Uterus (tissue), 4 donors: ENCODE measurements around the gene MAP3K20. TPM values are rescaled to one million over a fixed set of nuclear protein-coding genes. Genes with fewer than 3 reads are reported as not detected.
"Not testable (repeated sequence)": the region's sequence is repeated elsewhere in the genome, so short reads cannot be mapped to it uniquely, and the experiment has no call there.

Experiments used
- DNase-seq, 2 donors: peaks; one replicate each; pipeline ENCODE4 v3.0.0-alpha.2; 2019 to 2020
- H3K27ac ChIP-seq, 2 donors: fragments of 200-600 bp; sonication (generic); 1 replicate in 1 of 2; 2 replicates in 1 of 2; pipeline ENCODE4 v1.5.1; 2016 to 2018
- H3K27me3 ChIP-seq, 2 donors: fragments of 200-600 bp; sonication (generic); one replicate each; pipeline ENCODE4 v1.5.1; 2018 to 2019; ENCODE audit warnings: control low read depth in 1 of 2
- H3K36me3 ChIP-seq, 2 donors: fragments of 200-600 bp; sonication (generic); one replicate each; pipeline ENCODE4 v1.5.1; 2019; ENCODE audit warnings: control low read depth in 1 of 2
- H3K4me1 ChIP-seq, 2 donors: fragments of 200-600 bp; sonication (generic); one replicate each; pipeline ENCODE4 v1.5.1; 2018 to 2019; ENCODE audit warnings: control low read depth in 1 of 2
- H3K4me3 ChIP-seq, 2 donors: fragments of 200-600 bp; sonication (generic); 1 replicate in 1 of 2; 2 replicates in 1 of 2; pipeline ENCODE4 v1.5.1; 2018 to 2019; ENCODE audit warnings: mild to moderate bottlenecking in 1 of 2
- H3K9me3 ChIP-seq, 2 donors: fragments of 200-600 bp; sonication (generic); one replicate each; pipeline ENCODE4 v1.5.1; 2019; ENCODE audit warnings: control low read depth in 1 of 2
- CTCF ChIP-seq, 4 experiments: fragments of 200-600 bp in 2 of 4; fragments of 450-650 bp in 2 of 4; sonication (generic) in 2 of 4; IDR thresholded peaks; one replicate each; pipeline ENCODE4 v1.5.1; 2016 to 2019; ENCODE audit warnings: antibody characterized with exemption in 4 of 4, mild to moderate bottlenecking in 2 of 4, moderate library complexity in 1 of 4
- POLR2A ChIP-seq, 2 donors: fragments of 450-650 bp; IDR thresholded peaks; one replicate each; pipeline ENCODE4 v1.6.1; 2016; ENCODE audit warnings: antibody characterized with exemption in 2 of 2, mild to moderate bottlenecking in 1 of 2, moderate library complexity in 1 of 2
- intact Hi-C: fragments of 100-400 bp; cut with DNase I; formaldehyde crosslinking; loops from one replicate; pipeline ENCODE4 v1.15.1; 2023; ENCODE audit warnings: low total_unique reads
- total RNA-seq, 4 donors: library from RNA; depleted of rRNA in 3 of 4; stranded (reverse); fragments of >200 nt in 3 of 4; gene quantifications; one replicate each; pipeline versions ENCODE4 v1.1.0 to v1.2.4, GENCODE V29; 2014 to 2023
- donor health status: DM: yes; HTN: yes; CAD: no.

The MAP3K20 gene
- total RNA-seq, 4 donors from 2014 or later, result 47.6 to 183 (median 124) TPM

GRCh38 chr2:173249661-173250641, 174.3 kb downstream of the MAP3K20 start:
- H3K27me3 ChIP-seq, result no peaks in the 10 kb centered on the region
- intact Hi-C loops, result no loop called here
- no peak overlapping the region for H3K27ac ChIP-seq
- H3K4me3 ChIP-seq, result no peak overlapping the region
- no peaks in the 10 kb centered on the region for H3K9me3 ChIP-seq
- H3K36me3 ChIP-seq, result no peaks in the 10 kb centered on the region
- no peak for DNase-seq
- TF ChIP-seq POLR2A (IDR thresholded peaks at IDR 0.05), result no peak
- no peak for TF ChIP-seq CTCF (IDR thresholded peaks at IDR 0.05)
- H3K4me1 ChIP-seq, result no peaks in the 10 kb centered on the region

- Histone ChIP-seq H3K36me3 (no peaks in the 10 kb centered on the region), H3K4me1 (no peaks in the 10 kb centered on the region), H3K4me3 (no peak overlapping the region), H3K9me3 (no peaks in the 10 kb centered on the region), H3K27me3 (no peaks in the 10 kb centered on the region), H3K27ac (no peak overlapping the region)
- intact Hi-C loops, result no loop called here
- no peak for TF ChIP-seq CTCF (IDR thresholded peaks at IDR 0.05)
- TF ChIP-seq POLR2A (IDR thresholded peaks at IDR 0.05), result no peak
- no peak for DNase-seq
Observed at GRCh38 chr2:173251225-173251624, 175.6 kb downstream of the MAP3K20 start.

DNA sequence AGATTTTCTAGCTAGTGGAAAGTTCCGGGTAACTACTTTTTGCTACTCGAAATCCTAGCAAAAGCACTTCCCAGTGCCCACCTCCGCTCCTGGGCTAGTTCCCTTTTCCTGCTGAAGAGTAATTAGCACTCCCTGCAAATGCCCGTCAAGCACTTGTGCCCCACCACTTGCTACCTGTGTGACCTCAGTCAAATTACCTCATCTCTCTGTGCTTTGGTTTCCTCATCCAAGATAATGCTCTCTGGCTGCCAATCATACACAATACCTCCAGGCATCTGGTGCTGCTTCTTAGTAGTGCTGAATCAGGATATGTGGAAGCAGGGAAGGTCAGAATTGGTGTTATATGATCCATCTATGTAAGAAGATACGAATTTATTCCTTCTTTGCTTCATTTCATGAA, 176.9 kb downstream of the MAP3K20 start:
- Histone ChIP-seq H3K27me3 (no peaks in the 10 kb centered on the region), H3K27ac (no peak overlapping the region), H3K9me3 (no peaks in the 10 kb centered on the region), H3K4me3 (no peak overlapping the region), H3K4me1 (no peaks in the 10 kb centered on the region), H3K36me3 (no peaks in the 10 kb centered on the region)
- intact Hi-C loops, result no loop called here
- TF ChIP-seq POLR2A (IDR thresholded peaks at IDR 0.05) (no peak), CTCF (IDR thresholded peaks at IDR 0.05) (no peak)
- no peak for DNase-seq

DNA sequence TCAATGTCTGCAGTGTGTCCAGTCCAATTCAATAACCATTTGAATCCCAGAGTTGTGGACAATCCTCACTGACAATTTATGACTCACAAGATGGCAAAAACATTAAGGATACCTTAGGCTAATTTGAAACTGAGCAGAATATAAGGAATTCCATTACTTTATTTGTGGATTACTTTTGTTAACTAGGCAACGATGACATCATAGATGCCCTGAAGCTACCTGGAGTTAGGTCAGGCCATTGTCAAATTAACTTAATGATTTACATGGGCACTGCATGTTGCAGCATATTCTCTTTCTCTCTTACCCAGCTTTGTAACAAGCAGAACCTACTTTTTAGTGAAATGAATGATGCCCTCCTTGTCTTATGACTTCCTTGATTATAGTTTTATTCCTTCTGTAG, 179.0 kb downstream of the MAP3K20 start:
- no peak overlapping the region for H3K4me3 ChIP-seq
- DNase-seq, result no peak
- TF ChIP-seq CTCF (IDR thresholded peaks at IDR 0.05) (no peak), POLR2A (IDR thresholded peaks at IDR 0.05) (no peak)
- H3K36me3 ChIP-seq, result no peaks in the 10 kb centered on the region
- H3K27ac ChIP-seq, result no peak overlapping the region
- H3K4me1 ChIP-seq, result no peaks in the 10 kb centered on the region
- intact Hi-C loops, result no loop called here
- no peaks in the 10 kb centered on the region for H3K27me3 ChIP-seq
- no peaks in the 10 kb centered on the region for H3K9me3 ChIP-seq

DNA sequence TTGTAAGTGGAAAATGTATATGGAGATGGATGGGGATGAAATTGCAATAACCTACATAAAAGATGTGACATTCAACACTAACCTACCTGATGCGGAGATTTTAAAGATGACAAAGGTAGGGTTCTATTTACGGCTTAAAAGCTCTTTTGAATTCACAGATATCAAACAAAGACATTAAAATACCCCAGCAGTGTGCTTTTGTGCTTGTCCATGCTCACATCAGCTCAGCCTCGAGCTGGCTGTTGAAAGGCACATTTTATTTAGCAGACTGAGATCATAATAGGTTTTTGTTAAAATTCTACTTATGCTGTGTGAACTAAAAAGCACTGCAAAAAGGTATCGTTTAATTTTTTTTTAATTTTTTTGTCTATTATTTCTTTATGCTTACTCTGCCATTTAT, 183.1 kb downstream of the MAP3K20 start:
- H3K36me3 ChIP-seq, result no peaks in the 10 kb centered on the region
- intact Hi-C loops, result no loop called here
- DNase-seq, result no peak

DNA sequence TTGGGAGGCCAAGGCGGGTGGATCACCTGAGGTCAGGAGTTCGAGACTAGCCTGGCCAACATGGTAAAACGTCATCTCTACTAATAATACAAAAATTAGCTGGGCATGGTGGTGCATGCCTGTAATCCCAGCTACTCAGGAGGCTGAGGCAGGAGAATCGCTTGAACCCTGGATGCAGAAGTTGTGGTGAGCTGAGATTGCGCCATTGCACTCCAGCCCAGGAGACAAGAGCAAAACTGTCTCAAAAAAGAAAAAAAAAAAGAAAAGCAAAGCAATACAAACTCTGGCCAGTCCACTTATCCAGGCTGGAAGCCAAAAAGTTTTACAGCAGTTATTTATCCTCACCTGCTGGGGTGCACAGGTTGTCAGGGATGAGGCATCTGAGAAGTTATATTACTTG, 186.7 kb downstream of the MAP3K20 start:
- H3K9me3 ChIP-seq, intact Hi-C loops, DNase-seq, H3K4me3 ChIP-seq, H3K4me1 ChIP-seq, H3K27ac ChIP-seq, H3K27me3 ChIP-seq, H3K36me3 ChIP-seq: not testable (repeated sequence)

More for the DNA sequence above, 183.1 kb downstream of the MAP3K20 start:
- Histone ChIP-seq H3K4me3 (no peak overlapping the region), H3K27ac (no peak overlapping the region), H3K9me3 (no peaks in the 10 kb centered on the region), H3K27me3 (no peaks in the 10 kb centered on the region), H3K4me1 (no peaks in the 10 kb centered on the region)
- TF ChIP-seq CTCF (IDR thresholded peaks at IDR 0.05) (no peak), POLR2A (IDR thresholded peaks at IDR 0.05) (no peak)
